ENCODE results near the gene PPP2R5E. TPM values are rescaled to one million over a fixed set of nuclear protein-coding genes. Genes with fewer than 3 reads are reported as not detected.

The PPP2R5E gene
- total RNA-seq, 1 donor from 2014 or later, result 72.0 TPM

GRCh38 chr14:63573581-63573980 is 30.4 kb upstream of the PPP2R5E start:
- Histone ChIP-seq H3K9ac (no peak overlapping the region), H3K36me3 (no peaks in the 10 kb centered on the region), H3F3A (ENCODE audit: low read depth) (no peaks in the 10 kb centered on the region), H3K4me3 (no peak overlapping the region), H3K27me3 (no peaks in the 10 kb centered on the region), H4K20me1 (ENCODE audit: low read depth) (no peaks in the 10 kb centered on the region), H3K4me2 (no peak overlapping the region), H3K4me1 (no peaks in the 10 kb centered on the region), H3K79me2 (ENCODE audit: low read depth) (no peaks in the 10 kb centered on the region), H2AFZ (replicated peaks) (no peak overlapping the region), H3K27ac (no peak overlapping the region), H3K9me3 (ENCODE audit: low read depth) (no peaks in the 10 kb centered on the region)
- DNase-seq (ENCODE audit: low spot score), result no peak
- H3K9me3 Mint-ChIP-seq, result no peaks in the 10 kb centered on the region
- H3K27ac Mint-ChIP-seq, result no peak overlapping the region
- no peaks in the 10 kb centered on the region for H3K4me1 Mint-ChIP-seq
- no peaks in the 10 kb centered on the region for H3K36me3 Mint-ChIP-seq
- H3K4me3 Mint-ChIP-seq, result no peak overlapping the region
- TF ChIP-seq EZH2phosphoT487 (IDR thresholded peaks at IDR 0.05) (no peak), EZH2 (IDR thresholded peaks at IDR 0.05) (no peak), CTCF (IDR thresholded peaks at IDR 0.05) (no peak)
- peaks cover 2% of the 10 kb centered on the region for H3K27me3 Mint-ChIP-seq (ENCODE audit: insufficient read depth, low read depth)

GRCh38 chr14:63565448-63565847 is 22.3 kb upstream of the PPP2R5E start:
- Histone ChIP-seq H3K27me3 (no peaks in the 10 kb centered on the region), H3K9me3 (ENCODE audit: low read depth) (no peaks in the 10 kb centered on the region), H3K36me3 (no peaks in the 10 kb centered on the region), H3K27ac (no peak overlapping the region), H3K9ac (no peak overlapping the region), H3K4me3 (no peak overlapping the region), H3K4me1 (no peaks in the 10 kb centered on the region), H3K79me2 (ENCODE audit: low read depth) (no peaks in the 10 kb centered on the region), H3F3A (ENCODE audit: low read depth) (no peaks in the 10 kb centered on the region), H3K4me2 (no peak overlapping the region), H4K20me1 (ENCODE audit: low read depth) (no peaks in the 10 kb centered on the region), H2AFZ (replicated peaks) (no peak overlapping the region)
- H3K36me3 Mint-ChIP-seq, result no peaks in the 10 kb centered on the region
- no peak overlapping the region for H3K4me3 Mint-ChIP-seq
- H3K4me1 Mint-ChIP-seq, result no peaks in the 10 kb centered on the region
- TF ChIP-seq EZH2 (IDR thresholded peaks at IDR 0.05) (no peak), EZH2phosphoT487 (IDR thresholded peaks at IDR 0.05) (no peak), CTCF (IDR thresholded peaks at IDR 0.05) (no peak)
- DNase-seq (ENCODE audit: low spot score), result no peak
- H3K27me3 Mint-ChIP-seq (ENCODE audit: insufficient read depth, low read depth), result peaks cover 5% of the 10 kb centered on the region
- no peaks in the 10 kb centered on the region for H3K9me3 Mint-ChIP-seq
- no peak overlapping the region for H3K27ac Mint-ChIP-seq

- Mint-ChIP-seq H3K9me3 (no peaks in the 10 kb centered on the region), H3K27me3 (ENCODE audit: insufficient read depth, low read depth) (peaks cover 5% of the 10 kb centered on the region), H3K4me3 (no peak overlapping the region), H3K36me3 (no peaks in the 10 kb centered on the region), H3K4me1 (no peaks in the 10 kb centered on the region), H3K27ac (no peak overlapping the region)
- no peaks in the 10 kb centered on the region for H3K4me1 ChIP-seq
- H3K79me2 ChIP-seq (ENCODE audit: low read depth), result no peaks in the 10 kb centered on the region
- H3K4me2 ChIP-seq, result no peak overlapping the region
- no peak overlapping the region for H3K9ac ChIP-seq
- H2AFZ ChIP-seq (replicated peaks), result no peak overlapping the region
- no peaks in the 10 kb centered on the region for H3F3A ChIP-seq (ENCODE audit: low read depth)
- no peaks in the 10 kb centered on the region for H3K9me3 ChIP-seq (ENCODE audit: low read depth)
- no peak overlapping the region for H3K27ac ChIP-seq
- no peaks in the 10 kb centered on the region for H3K27me3 ChIP-seq
- no peak for DNase-seq (ENCODE audit: low spot score)
- H4K20me1 ChIP-seq (ENCODE audit: low read depth), result no peaks in the 10 kb centered on the region
- no peak for TF ChIP-seq EZH2 (IDR thresholded peaks at IDR 0.05)
- TF ChIP-seq CTCF (IDR thresholded peaks at IDR 0.05), result no peak
- no peak for TF ChIP-seq EZH2phosphoT487 (IDR thresholded peaks at IDR 0.05)
- no peaks in the 10 kb centered on the region for H3K36me3 ChIP-seq
- no peak overlapping the region for H3K4me3 ChIP-seq
These were observed 21.1 kb upstream of the PPP2R5E start for GRCh38 chr14:63564318-63564717.
